Kidney epithelial cell (primary cell): ENCODE results near the gene TMEM132D. TPM values are rescaled to one million over a fixed set of nuclear protein-coding genes. Genes with fewer than 3 reads are reported as not detected.

Source experiments
- DNase-seq: peaks from one replicate; pipeline ENCODE4 v3.0.0-alpha.2; 2010; ENCODE audit warnings: low read depth
- H3K27me3 ChIP-seq: 2 replicates; pipeline ENCODE4 v1.6.0; 2011; ENCODE audit warnings: low read length; ENCODE audit not compliant: control insufficient read depth, insufficient read depth
- H3K36me3 ChIP-seq: 2 replicates; pipeline ENCODE4 v1.5.1; 2011; ENCODE audit warnings: low read length; ENCODE audit not compliant: control insufficient read depth, insufficient read depth
- H3K4me3 ChIP-seq: 2 replicates; pipeline ENCODE4 v1.5.1; 2011; ENCODE audit warnings: low read depth, mild to moderate bottlenecking, control low read depth, low read length
- total RNA-seq: library from RNA; depleted of rRNA; stranded (reverse); fragments of >200 nt; gene quantifications from 2 replicates; pipeline ENCODE4 v1.2.3, GENCODE V29; 2015
- TF ChIP-seq, protein P1 (sequence below): IDR thresholded peaks from 2 replicates; pipeline ENCODE4 v1.5.1; 2011; ENCODE audit warnings: mild to moderate bottlenecking, moderate library complexity, low read length, control low read depth, inconsistent platforms; ENCODE audit not compliant: insufficient read depth, poor library complexity, severe bottlenecking

Gene TMEM132D
- total RNA-seq, 1 donor from 2014 or later, result 6.4 TPM

DNA sequence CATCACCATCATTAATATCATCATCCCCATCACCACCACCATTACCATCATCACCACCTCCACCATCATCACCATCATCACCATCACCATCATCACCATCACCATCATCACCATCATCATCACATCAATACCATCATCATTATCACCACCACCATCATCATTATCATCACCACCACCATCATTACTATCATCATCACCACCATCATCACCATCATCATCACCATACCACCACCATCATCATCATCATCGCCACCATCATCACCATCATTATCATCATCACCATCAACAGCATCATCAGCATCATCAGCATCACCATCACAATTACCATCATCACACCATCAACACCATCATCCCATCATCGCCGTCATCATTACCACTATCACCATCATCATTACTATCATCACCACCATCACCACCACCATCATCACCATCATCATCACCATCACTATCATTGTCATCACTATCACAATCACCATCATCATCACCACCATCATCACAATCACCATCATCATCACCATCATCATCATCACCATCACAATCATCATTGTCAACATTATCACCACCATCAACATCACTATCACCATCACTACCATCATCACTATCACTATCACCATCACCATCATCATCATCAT, 767.0 kb downstream of the TMEM132D start:
- Histone ChIP-seq H3K36me3 (no peaks in the 10 kb centered on the region), H3K27me3 (no peaks in the 10 kb centered on the region), H3K4me3 (no peak overlapping the region)
- TF ChIP-seq, protein P1, sequence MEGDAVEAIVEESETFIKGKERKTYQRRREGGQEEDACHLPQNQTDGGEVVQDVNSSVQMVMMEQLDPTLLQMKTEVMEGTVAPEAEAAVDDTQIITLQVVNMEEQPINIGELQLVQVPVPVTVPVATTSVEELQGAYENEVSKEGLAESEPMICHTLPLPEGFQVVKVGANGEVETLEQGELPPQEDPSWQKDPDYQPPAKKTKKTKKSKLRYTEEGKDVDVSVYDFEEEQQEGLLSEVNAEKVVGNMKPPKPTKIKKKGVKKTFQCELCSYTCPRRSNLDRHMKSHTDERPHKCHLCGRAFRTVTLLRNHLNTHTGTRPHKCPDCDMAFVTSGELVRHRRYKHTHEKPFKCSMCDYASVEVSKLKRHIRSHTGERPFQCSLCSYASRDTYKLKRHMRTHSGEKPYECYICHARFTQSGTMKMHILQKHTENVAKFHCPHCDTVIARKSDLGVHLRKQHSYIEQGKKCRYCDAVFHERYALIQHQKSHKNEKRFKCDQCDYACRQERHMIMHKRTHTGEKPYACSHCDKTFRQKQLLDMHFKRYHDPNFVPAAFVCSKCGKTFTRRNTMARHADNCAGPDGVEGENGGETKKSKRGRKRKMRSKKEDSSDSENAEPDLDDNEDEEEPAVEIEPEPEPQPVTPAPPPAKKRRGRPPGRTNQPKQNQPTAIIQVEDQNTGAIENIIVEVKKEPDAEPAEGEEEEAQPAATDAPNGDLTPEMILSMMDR, result no peak
- DNase-seq, result no peak

- TF ChIP-seq, protein P1, result no peak
- Histone ChIP-seq H3K4me3 (no peak overlapping the region), H3K27me3 (no peaks in the 10 kb centered on the region), H3K36me3 (no peaks in the 10 kb centered on the region)
- no peak for DNase-seq
Measured at GRCh38 chr12:129127771-129128170, 776.1 kb downstream of the TMEM132D start.

- H3K4me3 ChIP-seq, result no peak overlapping the region
- DNase-seq, result no peak
- TF ChIP-seq, protein P1, result no peak
- H3K27me3 ChIP-seq, result no peaks in the 10 kb centered on the region
- no peaks in the 10 kb centered on the region for H3K36me3 ChIP-seq
Measured at GRCh38 chr12:129127211-129127610, 776.6 kb downstream of the TMEM132D start.

- Histone ChIP-seq H3K36me3 (no peaks in the 10 kb centered on the region), H3K4me3 (no peak overlapping the region), H3K27me3 (no peaks in the 10 kb centered on the region)
- DNase-seq, result no peak
- TF ChIP-seq, protein P1, result no peak
Measured at GRCh38 chr12:129119537-129119936, 784.3 kb downstream of the TMEM132D start.

GRCh38 chr12:129115558-129115957, 788.3 kb downstream of the TMEM132D start:
- H3K27me3 ChIP-seq, result no peaks in the 10 kb centered on the region
- DNase-seq, result no peak
- no peak overlapping the region for H3K4me3 ChIP-seq
- TF ChIP-seq, protein P1, result no peak
- H3K36me3 ChIP-seq, result no peaks in the 10 kb centered on the region

- Histone ChIP-seq H3K36me3 (no peaks in the 10 kb centered on the region), H3K4me3 (no peak overlapping the region), H3K27me3 (no peaks in the 10 kb centered on the region)
- TF ChIP-seq, protein P1, result no peak
- DNase-seq, result no peak
Measured at GRCh38 chr12:129110575-129110974, 793.2 kb downstream of the TMEM132D start.
